NB4 (cell line): ENCODE measurements around the gene NRP1.

Experiments
- MYC ChIP-seq: IDR thresholded peaks from 2 replicates; pipeline ENCODE4 v1.6.1; 2011; ENCODE audit warnings: low read depth, low read length
- TF ChIP-seq, protein P1 (sequence below): IDR thresholded peaks from one replicate; pipeline ENCODE4 v1.5.1; 2012; ENCODE audit warnings: low read depth, low read length

DNA sequence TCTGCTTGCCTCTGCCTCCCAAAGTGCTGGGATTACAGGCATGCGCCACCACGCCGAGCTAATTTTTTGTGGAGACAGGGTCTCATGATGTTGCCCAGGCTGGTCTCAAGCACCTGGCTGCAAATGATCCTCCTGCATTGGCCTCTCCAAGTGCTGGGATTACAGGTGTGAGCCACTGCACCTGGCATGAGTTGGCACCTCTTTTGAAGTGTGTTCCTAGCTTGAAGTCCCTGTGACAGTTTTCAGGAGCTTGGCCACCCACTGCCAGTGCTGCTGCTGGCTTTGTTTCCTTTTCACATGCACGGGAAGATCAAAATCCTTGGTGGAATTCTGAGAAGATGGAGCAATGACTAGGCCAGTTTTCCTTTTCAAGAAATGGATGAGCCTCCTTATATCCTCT lies 126.3 kb downstream of the NRP1 start:
- TF ChIP-seq MYC, result no peak
- TF ChIP-seq, protein P1, sequence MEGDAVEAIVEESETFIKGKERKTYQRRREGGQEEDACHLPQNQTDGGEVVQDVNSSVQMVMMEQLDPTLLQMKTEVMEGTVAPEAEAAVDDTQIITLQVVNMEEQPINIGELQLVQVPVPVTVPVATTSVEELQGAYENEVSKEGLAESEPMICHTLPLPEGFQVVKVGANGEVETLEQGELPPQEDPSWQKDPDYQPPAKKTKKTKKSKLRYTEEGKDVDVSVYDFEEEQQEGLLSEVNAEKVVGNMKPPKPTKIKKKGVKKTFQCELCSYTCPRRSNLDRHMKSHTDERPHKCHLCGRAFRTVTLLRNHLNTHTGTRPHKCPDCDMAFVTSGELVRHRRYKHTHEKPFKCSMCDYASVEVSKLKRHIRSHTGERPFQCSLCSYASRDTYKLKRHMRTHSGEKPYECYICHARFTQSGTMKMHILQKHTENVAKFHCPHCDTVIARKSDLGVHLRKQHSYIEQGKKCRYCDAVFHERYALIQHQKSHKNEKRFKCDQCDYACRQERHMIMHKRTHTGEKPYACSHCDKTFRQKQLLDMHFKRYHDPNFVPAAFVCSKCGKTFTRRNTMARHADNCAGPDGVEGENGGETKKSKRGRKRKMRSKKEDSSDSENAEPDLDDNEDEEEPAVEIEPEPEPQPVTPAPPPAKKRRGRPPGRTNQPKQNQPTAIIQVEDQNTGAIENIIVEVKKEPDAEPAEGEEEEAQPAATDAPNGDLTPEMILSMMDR, result no peak
